SK-N-SH (cell line): ENCODE measurements around the gene PPM1L. TPM values are rescaled to one million over a fixed set of nuclear protein-coding genes. Genes with fewer than 3 reads are reported as not detected.

Source experiments
- CTCF ChIA-PET: fragments of 300-600, 350-600 bp; formaldehyde crosslinking; extraction: SDS; loops from one replicate; lab custom pipeline; 2021; lab: Yijun Ruan, JAX
- POLR2A ChIA-PET: fragments of 350-600 bp; sonication (Branson Sonifier 250); formaldehyde crosslinking; extraction: SDS; loops from one replicate; lab custom pipeline; 2020; ENCODE audit warnings: antibody characterized with exemption, inconsistent platforms; lab: Yijun Ruan, JAX
- DNase-seq: peaks from one replicate; pipeline ENCODE4 v3.0.0; 2012
- H2AFZ ChIP-seq: fragments of 200-600 bp; sonication (generic); 2 replicates; pipeline ENCODE4 v1.8.1; 2016; ENCODE audit warnings: antibody characterized with exemption, mild to moderate bottlenecking, low read depth
- H3F3A ChIP-seq: fragments of 200-600 bp; sonication (generic); replicated peaks from 2 replicates; pipeline ENCODE3; 2016; ENCODE audit warnings: antibody characterized with exemption, mild to moderate bottlenecking; ENCODE audit not compliant: insufficient read depth
- H3K27ac ChIP-seq, 2 experiments: fragments of 200-500 bp in 1 of 2; fragments of 200-600 bp in 1 of 2; sonication (Bioruptor generic) in 1 of 2; sonication (generic), shearing (Covaris generic) in 1 of 2; 2 replicates each; pipeline versions ENCODE4 v1.5.1 to v1.6.1; 2014 to 2016; ENCODE audit warnings: low read depth in 2 of 2, inconsistent platforms in 1 of 2, low read length in 1 of 2, mild to moderate bottlenecking in 1 of 2, mixed read lengths in 1 of 2
- H3K27me3 ChIP-seq: fragments of 200-600 bp; sonication (generic), shearing (Covaris generic); 2 replicates; pipeline ENCODE4 v1.6.1; 2016; ENCODE audit warnings: mixed run types; ENCODE audit not compliant: insufficient read depth
- H3K36me3 ChIP-seq, 2 experiments: fragments of 200-500 bp in 1 of 2; fragments of 200-600 bp in 1 of 2; sonication (Bioruptor generic) in 1 of 2; sonication (generic) in 1 of 2; replicated peaks in 1 of 2; 2 replicates each; pipeline versions ENCODE3 to v1.5.1; 2014 to 2016; ENCODE audit warnings: low read length in 1 of 2, mild to moderate bottlenecking in 1 of 2; ENCODE audit not compliant: insufficient read depth in 2 of 2, control insufficient read depth in 1 of 2
- H3K4me1 ChIP-seq, 2 experiments: fragments of 200-500 bp in 1 of 2; fragments of 200-600 bp in 1 of 2; sonication (Bioruptor generic) in 1 of 2; sonication (generic), shearing (Covaris generic) in 1 of 2; 2 replicates each; pipeline versions ENCODE4 v1.5.1 to v1.6.1; 2014 to 2016; ENCODE audit warnings: low read depth in 1 of 2, low read length in 1 of 2, mixed run types in 1 of 2; ENCODE audit not compliant: insufficient read depth in 2 of 2, control insufficient read depth in 1 of 2
- H3K4me2 ChIP-seq: fragments of 200-600 bp; sonication (generic), shearing (Covaris generic); 2 replicates; pipeline ENCODE4 v1.6.1; 2017; ENCODE audit warnings: mixed run types
- H3K4me3 ChIP-seq, 2 experiments: fragments of 200-500 bp in 1 of 2; fragments of 200-600 bp in 1 of 2; sonication (Bioruptor generic) in 1 of 2; sonication (generic), shearing (Covaris generic) in 1 of 2; 2 replicates each; pipeline versions ENCODE4 v1.5.1 to v1.8.1; 2014 to 2016; ENCODE audit warnings: low read depth in 2 of 2, inconsistent platforms in 1 of 2, low read length in 1 of 2, mild to moderate bottlenecking in 1 of 2, mixed read lengths in 1 of 2, moderate library complexity in 1 of 2
- H3K79me2 ChIP-seq: fragments of 200-600 bp; sonication (generic); 2 replicates; pipeline ENCODE4 v1.8.1; 2017; ENCODE audit warnings: mild to moderate bottlenecking; ENCODE audit not compliant: insufficient read depth
- H3K9ac ChIP-seq: fragments of 200-600 bp; sonication (generic); 2 replicates; pipeline ENCODE4 v1.6.1; 2017; ENCODE audit warnings: mixed run types
- H3K9me2 ChIP-seq: fragments of 200-600 bp; sonication (generic); 2 replicates; pipeline ENCODE4 v1.6.1; 2017; ENCODE audit warnings: mixed run types
- H3K9me3 ChIP-seq: fragments of 200-600 bp; sonication (generic); 2 replicates; pipeline ENCODE4 v1.6.1; 2017; ENCODE audit warnings: mixed run types, mild to moderate bottlenecking, moderate library complexity
- H4K20me1 ChIP-seq: fragments of 200-600 bp; sonication (generic); 2 replicates; pipeline ENCODE4 v1.6.1; 2017; ENCODE audit warnings: mild to moderate bottlenecking, mixed run types; ENCODE audit not compliant: insufficient read depth
- CHD2 ChIP-seq: fragments of 150-350 bp; IDR thresholded peaks from 2 replicates; pipeline ENCODE4 v1.6.1; 2018; ENCODE audit warnings: low read length; ENCODE audit not compliant: partially characterized antibody
- ELF1 ChIP-seq: IDR thresholded peaks from 2 replicates; pipeline ENCODE4 v1.4.0; 2012
- EP300 ChIP-seq, 2 experiments: IDR thresholded peaks; 2 replicates each; pipeline versions ENCODE4 v1.4.0 to v1.6.1; 2012; ENCODE audit warnings: borderline replicate concordance in 1 of 2, low read depth in 1 of 2, low read length in 1 of 2
- FOXJ3 ChIP-seq: sonication (generic); formaldehyde crosslinking; IDR thresholded peaks from 2 replicates; pipeline ENCODE4 v1.5.1; 2020; ENCODE audit warnings: mild to moderate bottlenecking, missing genetic modification reagents
- IRF3 ChIP-seq: fragments of 150-350 bp; IDR thresholded peaks from 2 replicates; pipeline ENCODE4 v1.6.1; 2016; ENCODE audit warnings: mild to moderate bottlenecking, low read depth, low read length
- MXI1 ChIP-seq: IDR thresholded peaks from 2 replicates; pipeline ENCODE4 v1.6.1; 2012; ENCODE audit warnings: mild to moderate bottlenecking, low read depth, low read length, improper control_type of control experiment
- NFIC ChIP-seq: IDR thresholded peaks from 2 replicates; pipeline ENCODE4 v1.4.0; 2012; ENCODE audit warnings: borderline replicate concordance
- NRF1 ChIP-seq: IDR thresholded peaks from 2 replicates; pipeline ENCODE4 v1.6.1; 2012; ENCODE audit warnings: low read depth, mild to moderate bottlenecking, low read length
- POLR2AphosphoS5 ChIP-seq: IDR thresholded peaks from 2 replicates; pipeline ENCODE4 v1.6.1; 2012; ENCODE audit warnings: low read depth, low read length
- RAD21 ChIP-seq: IDR thresholded peaks from 2 replicates; pipeline ENCODE4 v1.6.1; 2012; ENCODE audit warnings: mild to moderate bottlenecking, low read length
- REST ChIP-seq: IDR thresholded peaks from 2 replicates; pipeline ENCODE4 v1.6.1; 2012; ENCODE audit warnings: mild to moderate bottlenecking, low read depth, low read length, moderate library complexity
- RFX5 ChIP-seq: IDR thresholded peaks from 2 replicates; pipeline ENCODE4 v1.6.1; 2012; ENCODE audit warnings: mild to moderate bottlenecking, improper control_type of control experiment, low read length
- RXRA ChIP-seq: IDR thresholded peaks from 2 replicates; pipeline ENCODE4 v1.4.0; 2012; ENCODE audit warnings: low read depth, mild to moderate bottlenecking, borderline replicate concordance
- SMC3 ChIP-seq: IDR thresholded peaks from 2 replicates; pipeline ENCODE4 v1.6.1; 2012; ENCODE audit warnings: low read depth, low read length, improper control_type of control experiment
- TAF1 ChIP-seq: IDR thresholded peaks from 2 replicates; pipeline ENCODE4 v1.6.1; 2012; ENCODE audit warnings: low read depth, mild to moderate bottlenecking, low read length, moderate library complexity, borderline replicate concordance
- TEAD4 ChIP-seq: IDR thresholded peaks from 2 replicates; pipeline ENCODE4 v1.4.0; 2012; ENCODE audit warnings: mild to moderate bottlenecking, borderline replicate concordance; ENCODE audit not compliant: insufficient read depth
- YY1 ChIP-seq: IDR thresholded peaks from 2 replicates; pipeline ENCODE4 v1.4.0; 2012; ENCODE audit warnings: low read depth, mild to moderate bottlenecking
- WGBS: methylation state at CpG from one replicate; pipeline ENCODE4 v1.1.6; 2017; ENCODE audit warnings: low lambda C conversion rate; 5-methylcytosine and 5-hydroxymethylcytosine counted together
- polyA plus RNA-seq, 3 experiments: library from polyadenylated mRNA; depleted of rRNA; stranded (reverse); fragments of >200 nt; gene quantifications; 2 replicates each; pipeline ENCODE4 v1.2.3, GENCODE V29; 2012
- TF ChIP-seq, protein P1 (sequence below): fragments of 150-350 bp; IDR thresholded peaks from 2 replicates; pipeline ENCODE4 v1.6.1; 2017; ENCODE audit warnings: antibody characterized with exemption, low read length, low read depth, borderline replicate concordance

The PPM1L gene
- polyA plus RNA-seq, 1 of the 3 experiments (the other 2 are of a cell fraction): 0.16 TPM

DNA sequence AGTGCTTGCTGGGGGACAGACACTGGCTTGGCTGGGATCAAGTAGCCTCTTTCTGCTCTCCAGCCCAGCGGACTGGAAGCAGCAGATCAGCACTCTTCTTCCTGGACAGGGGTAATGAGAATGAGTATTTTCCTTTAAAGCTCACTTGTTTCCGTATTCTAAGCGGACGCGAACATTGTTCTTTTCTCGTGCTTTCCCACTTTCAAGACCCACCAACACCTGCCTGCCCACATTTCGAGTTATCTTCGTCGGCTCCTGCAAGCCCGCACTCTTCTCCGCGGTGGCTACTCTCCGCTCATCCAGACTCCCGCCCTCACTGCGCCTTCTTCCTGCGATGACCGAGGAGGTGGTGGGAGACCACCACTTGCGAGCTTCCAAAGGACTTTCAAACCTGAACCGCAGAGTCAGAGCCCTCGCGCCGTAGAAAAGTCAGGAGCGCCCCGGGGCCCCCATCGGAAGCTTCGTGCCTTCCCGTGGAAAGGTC is 1.6 kb upstream of the PPM1L start (continued):
- peak; percentile 95 for TF ChIP-seq REST

GRCh38 chr3:160754855-160755747 is 930 bp upstream of the PPM1L start:
- no peaks in the 10 kb centered on the region for H4K20me1 ChIP-seq
- no peak for TF ChIP-seq RAD21
- no peak for TF ChIP-seq NFIC
- peak; percentile 63; the same call in 1 of the 2 replicates for TF ChIP-seq POLR2AphosphoS5
- TF ChIP-seq FOXJ3: no peak
- TF ChIP-seq SMC3: no peak
- peak; percentile 61 for TF ChIP-seq TAF1
- no peak for TF ChIP-seq RFX5
- TF ChIP-seq RXRA: no peak
- no peak for TF ChIP-seq IRF3
- peak; percentile 92 for TF ChIP-seq MXI1
- TF ChIP-seq CHD2: peak; percentile 48
- peak in 1 of 2 experiments; percentile 47; a peak in 2 of 4 replicates for TF ChIP-seq EP300 (IDR thresholded peaks at IDR 0.05; ENCODE audit: borderline replicate concordance in 1 of 2, low read depth in 1 of 2, low read length in 1 of 2)
- TF ChIP-seq YY1: 0 out of 2 replicates have a peak, but pooled peaks have one; percentile 20
- TF ChIP-seq NRF1: peak; percentile 32; the same call in 1 of the 2 replicates
- no peak for TF ChIP-seq ELF1
- peak; percentile 74 for TF ChIP-seq REST
- TF ChIP-seq, protein P1, sequence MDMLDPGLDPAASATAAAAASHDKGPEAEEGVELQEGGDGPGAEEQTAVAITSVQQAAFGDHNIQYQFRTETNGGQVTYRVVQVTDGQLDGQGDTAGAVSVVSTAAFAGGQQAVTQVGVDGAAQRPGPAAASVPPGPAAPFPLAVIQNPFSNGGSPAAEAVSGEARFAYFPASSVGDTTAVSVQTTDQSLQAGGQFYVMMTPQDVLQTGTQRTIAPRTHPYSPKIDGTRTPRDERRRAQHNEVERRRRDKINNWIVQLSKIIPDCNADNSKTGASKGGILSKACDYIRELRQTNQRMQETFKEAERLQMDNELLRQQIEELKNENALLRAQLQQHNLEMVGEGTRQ: no peak
- TF ChIP-seq TEAD4: no peak

More at GRCh38 chr3:160754855-160755747, 930 bp upstream of the PPM1L start:
- Histone ChIP-seq H3K4me2 (peak overlapping the region; percentile 98), H3K9me2 (no peaks in the 10 kb centered on the region), H3K9ac (peak overlapping the region; percentile 70; the same call in 1 of the 2 replicates), H3K4me3 (peak overlapping the region; percentile 74 to 86), H3K27ac (peak overlapping the region; percentile 72 to 92), H3K36me3 (no peaks in the 10 kb centered on the region), H3K9me3 (no peaks in the 10 kb centered on the region), H3K27me3 (peaks cover 12% of the 10 kb centered on the region; the same call in 1 of the 2 replicates), H2AFZ (peak overlapping the region; percentile 99), H3K79me2 (no peaks in the 10 kb centered on the region), H3K4me1 (peaks cover 0 to 16% of the 10 kb centered on the region in 2 experiments; a peak in 2 of 4 replicates), H3F3A (peaks cover 9% of the 10 kb centered on the region)
- ChIA-PET POLR2A (interaction anchor here (0.6 to 1.8 kb wide), 4 partner anchors 16 to 466 kb away, joined by 3 to 4 read pairs (median 4); partner anchors contain the start of gene NMD3), CTCF (interaction anchor here (1.1 to 5.2 kb wide), 8 partner anchors 13 to 194 kb away, joined by 3 to 24 read pairs (median 4); no protein-coding TSS in a partner anchor)
- 3% methylated on average over 19 of the region's 85 CpGs for WGBS
- DNase-seq: peak; percentile 94
